Right lobe of liver (tissue), 6 donors: ENCODE results near the gene C5orf46. TPM values are rescaled to one million over a fixed set of nuclear protein-coding genes. Genes with fewer than 3 reads are reported as not detected.
"Not testable (repeated sequence)": the region's sequence is repeated elsewhere in the genome, so short reads cannot be mapped to it uniquely, and the experiment has no call there.

ENCODE experiments used
- ATAC-seq, 4 donors: fragments of 200-7000 bp; cut with Tn5 transposase; one replicate each; pipeline ENCODE4 v1.9.1; 2020; ENCODE audit warnings: mild to moderate bottlenecking in 4 of 4, moderate library complexity in 4 of 4
- DNase-seq, 3 donors: peaks; one replicate each; pipeline ENCODE4 v3.0.0-alpha.2; 2020
- H3K27ac ChIP-seq, 3 donors: fragments of 200-600 bp; one replicate each; pipeline ENCODE4 v1.8.0; 2022
- H3K27me3 ChIP-seq, 2 donors: fragments of 200-600 bp; one replicate each; pipeline ENCODE4 v1.8.0; 2022
- H3K36me3 ChIP-seq, 4 donors: fragments of 200-600 bp; sonication (generic) in 1 of 4; one replicate each; pipeline versions ENCODE4 v1.5.1 to v1.8.0; 2017 to 2022; ENCODE audit warnings: control low read depth in 1 of 4
- H3K4me1 ChIP-seq, 4 donors: fragments of 200-600 bp; sonication (generic) in 1 of 4; one replicate each; pipeline versions ENCODE4 v1.5.1 to v1.8.0; 2017 to 2022; ENCODE audit warnings: control low read depth in 1 of 4
- H3K4me3 ChIP-seq, 3 donors: fragments of 200-600 bp; one replicate each; pipeline ENCODE4 v1.8.0; 2022
- H3K9me3 ChIP-seq, 4 donors: fragments of 200-600 bp; sonication (generic) in 1 of 4; one replicate each; pipeline versions ENCODE4 v1.5.1 to v1.8.0; 2017 to 2022; ENCODE audit warnings: control low read depth in 1 of 4
- CTCF ChIP-seq, 4 donors: fragments of 200-600 bp in 3 of 4; fragments of 450-650 bp in 1 of 4; IDR thresholded peaks; one replicate each; pipeline versions ENCODE4 v1.5.1 to v1.8.0; 2016 to 2022; ENCODE audit warnings: antibody characterized with exemption in 4 of 4, mild to moderate bottlenecking in 2 of 4
- POLR2A ChIP-seq: fragments of 450-650 bp; IDR thresholded peaks from one replicate; pipeline ENCODE4 v1.6.1; 2017; ENCODE audit warnings: antibody characterized with exemption, mild to moderate bottlenecking
- WGBS: methylation state at CpG from one replicate; pipeline ENCODE4 v1.1.6; 2018; ENCODE audit warnings: low coverage, low lambda C conversion rate; ENCODE audit not compliant: insufficient coverage; ENCODE audit errors: missing lambda C conversion rate; 5-methylcytosine and 5-hydroxymethylcytosine counted together
- intact Hi-C, 2 donors: fragments of 100-400 bp; cut with DNase I; formaldehyde crosslinking; loops; one replicate each; pipeline versions ENCODE4 v1.11.2 to v1.14.1; 2022
- total RNA-seq, 6 experiments: library from RNA; depleted of rRNA in 2 of 6; stranded (reverse); fragments of >200 nt in 2 of 6; fragmentation: NEBNext Ultra II Directional in 3 of 6; extraction: Animal tissue kit (Norgen Biotek cat#: 25700) in 3 of 6; gene quantifications; one replicate each; pipeline versions ENCODE4 v1.1.0 to v1.2.4, GENCODE V29; 2016 to 2023
- donor health status: DM: no; HTN: yes; CAD: no.
- donor health status: DM: no; HTN: no; CAD: no.
- donor health status: DM: no; HTN: no; CAD: no.
- donor health status: DM: no; HTN: yes; CAD: no.
- donor health status: DM: no; HTN: yes; CAD: no.

C5orf46 gene
- total RNA-seq, 6 experiments from 2014 or later: 0.84 TPM; not detected in 5

DNA sequence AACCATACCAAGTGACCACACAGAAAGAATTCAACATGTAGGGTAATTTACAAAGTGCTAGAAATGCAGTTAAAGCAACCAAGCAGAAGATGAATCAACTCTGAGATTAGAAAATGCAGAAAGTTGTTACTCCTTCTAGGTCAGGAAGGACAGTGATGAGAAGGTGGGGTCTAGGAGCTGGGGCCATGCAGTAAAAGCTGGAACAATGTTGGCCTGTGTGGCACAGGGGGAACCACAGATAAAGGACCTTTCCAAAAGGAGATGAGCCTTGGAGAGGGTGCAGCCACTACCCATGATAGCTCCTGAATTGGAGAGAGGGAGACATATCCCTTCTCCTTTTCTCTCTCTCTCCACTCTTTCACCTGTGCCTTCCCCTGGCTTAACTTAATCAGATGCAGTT lies 30.2 kb downstream of the C5orf46 start:
- intact Hi-C loops: no loop called here
- ATAC-seq (no peak), DNase-seq (no peak)

DNA sequence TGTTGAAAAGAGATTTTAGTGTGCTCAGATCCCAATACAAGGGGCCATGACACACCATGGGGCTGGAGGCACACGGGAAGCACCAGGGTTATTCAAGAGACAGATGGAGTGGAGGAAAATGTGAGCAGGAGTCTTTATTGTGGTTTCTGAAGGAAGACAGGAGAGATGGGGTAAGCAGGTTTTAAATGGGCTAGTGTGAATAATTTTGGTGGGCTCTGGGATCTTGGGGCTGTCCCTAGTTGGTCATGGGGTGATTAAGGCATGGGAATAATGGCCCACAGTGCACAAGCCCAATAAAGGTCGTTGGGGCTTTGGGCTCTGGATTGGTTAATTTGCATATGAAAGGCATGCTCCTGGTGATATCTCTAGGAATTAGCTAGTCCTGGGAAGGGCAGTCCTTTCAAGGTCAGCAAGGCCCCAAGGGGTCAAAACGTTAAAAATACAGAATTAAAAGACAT lies 31.4 kb downstream of the C5orf46 start:
- Histone ChIP-seq H3K4me3 (no peak overlapping the region), H3K36me3 (no peaks in the 10 kb centered on the region), H3K4me1 (no peaks in the 10 kb centered on the region), H3K9me3 (no peaks in the 10 kb centered on the region), H3K27ac (no peak overlapping the region), H3K27me3 (no peaks in the 10 kb centered on the region)
- no peak for TF ChIP-seq POLR2A
- intact Hi-C loops: no loop called here
- DNase-seq (no peak), ATAC-seq (no peak)
- 39% methylated on average over 3 of the region's 3 CpGs for WGBS

More for the DNA sequence above, 30.2 kb downstream of the C5orf46 start:
- Histone ChIP-seq H3K9me3 (no peaks in the 10 kb centered on the region), H3K4me3 (no peak overlapping the region), H3K27me3 (no peaks in the 10 kb centered on the region), H3K27ac (no peak overlapping the region), H3K4me1 (no peaks in the 10 kb centered on the region), H3K36me3 (no peaks in the 10 kb centered on the region)
- TF ChIP-seq POLR2A: no peak
- TF ChIP-seq CTCF (IDR thresholded peaks at IDR 0.05): no peak

GRCh38 chr5:147874118-147874875 lies 32.0 kb downstream of the C5orf46 start:
- H3K36me3 ChIP-seq, ATAC-seq, H3K9me3 ChIP-seq, DNase-seq, intact Hi-C loops, H3K27me3 ChIP-seq, H3K27ac ChIP-seq, H3K4me3 ChIP-seq, H3K4me1 ChIP-seq: not testable (repeated sequence)
- WGBS: 74% methylated on average over 2 of the region's 8 CpGs

DNA sequence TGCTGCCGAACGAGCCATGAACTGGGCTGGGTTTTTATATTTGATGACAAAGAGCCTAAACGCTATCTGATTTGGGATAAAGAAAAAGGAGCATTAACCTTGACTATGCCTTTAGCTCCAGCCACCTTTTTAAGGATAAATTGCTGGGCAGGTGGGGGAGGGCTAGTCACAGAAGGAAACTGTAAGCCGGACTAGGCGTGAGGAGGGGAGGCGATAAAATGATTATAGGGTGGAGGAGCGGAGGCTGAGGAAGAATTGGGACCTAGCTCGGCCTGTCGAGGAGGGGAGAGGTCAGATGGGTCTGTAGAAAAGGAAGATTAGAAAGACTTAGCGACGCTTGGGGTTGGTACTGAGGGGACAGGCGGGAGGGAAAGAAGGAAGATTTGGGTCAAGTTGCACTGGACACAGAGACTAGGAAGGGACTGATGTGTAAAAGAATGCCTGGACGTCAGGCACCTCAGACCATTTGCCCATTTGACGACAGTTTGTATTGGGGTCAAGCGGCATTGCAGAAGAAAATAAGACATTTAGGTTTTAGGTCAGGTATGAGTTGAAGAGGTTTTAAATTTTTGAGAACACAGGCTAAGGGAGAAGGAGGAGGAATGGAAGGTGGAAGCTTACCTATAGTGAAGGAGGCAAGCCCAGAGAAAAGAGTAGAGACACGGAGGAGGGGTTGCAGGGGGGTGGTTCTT lies 33.4 kb downstream of the C5orf46 start:
- DNase-seq: not testable (repeated sequence)

DNA sequence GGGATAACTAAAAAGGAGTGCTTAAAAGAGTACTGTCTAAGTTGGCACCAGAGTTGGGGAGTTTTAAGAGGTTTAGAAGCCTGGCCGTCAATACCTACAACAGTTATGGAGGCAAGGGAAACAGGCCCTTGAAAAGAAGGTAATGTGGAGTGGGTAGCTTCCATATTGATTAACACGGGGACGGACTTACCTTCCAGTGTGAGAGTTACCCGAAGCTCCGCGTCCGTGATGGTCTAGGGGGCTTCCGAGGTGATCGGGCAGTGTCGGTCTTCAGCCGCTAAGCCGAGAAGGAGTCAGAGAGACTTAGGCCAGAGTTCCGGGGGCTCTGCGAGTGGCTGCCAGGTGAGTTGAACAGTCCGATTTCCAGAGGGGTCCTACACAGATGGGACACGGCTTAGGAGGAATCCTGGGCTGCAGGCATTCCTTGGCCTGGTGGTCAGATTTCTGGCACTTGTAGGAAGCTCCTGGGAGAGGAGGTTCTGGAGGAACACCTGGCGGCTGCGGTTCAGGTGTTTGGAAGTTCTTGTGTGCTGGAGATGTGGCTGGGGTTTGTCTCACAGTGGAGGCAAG lies 34.3 kb downstream of the C5orf46 start:
- H3K27ac ChIP-seq, H3K9me3 ChIP-seq: not testable (repeated sequence)
- WGBS: 81% methylated on average over 14 of the region's 18 CpGs

More for the DNA sequence above, 33.4 kb downstream of the C5orf46 start:
- intact Hi-C loops, H3K9me3 ChIP-seq, H3K36me3 ChIP-seq, H3K27me3 ChIP-seq, H3K27ac ChIP-seq, H3K4me1 ChIP-seq, H3K4me3 ChIP-seq, ATAC-seq: not testable (repeated sequence)
- WGBS: 81% methylated on average over 12 of the region's 16 CpGs

DNA sequence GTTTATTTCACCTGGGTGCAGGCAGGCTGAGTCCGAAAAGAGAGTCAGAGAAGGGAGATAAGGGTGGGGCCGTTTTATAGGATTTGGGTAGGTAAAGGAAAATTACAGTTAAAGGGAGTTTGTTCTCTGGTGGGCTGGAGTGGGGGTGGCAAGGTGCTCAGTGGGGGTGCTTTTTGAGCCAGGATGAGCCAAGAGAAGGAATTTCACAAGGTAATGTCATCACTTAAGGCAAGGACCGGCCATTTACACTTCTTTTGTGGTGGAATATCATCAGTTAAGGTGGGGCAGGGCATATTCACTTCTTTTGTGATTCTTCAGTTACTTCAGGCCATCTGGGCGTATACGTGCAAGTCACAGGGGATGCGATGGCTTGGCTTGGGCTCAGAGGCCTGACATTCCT lies 36.4 kb downstream of the C5orf46 start:
- H3K4me3 ChIP-seq, H3K4me1 ChIP-seq, H3K27me3 ChIP-seq, intact Hi-C loops, ATAC-seq, H3K27ac ChIP-seq, DNase-seq, H3K9me3 ChIP-seq, H3K36me3 ChIP-seq: not testable (repeated sequence)
- 69% methylated on average over 6 of the region's 6 CpGs for WGBS

More for the DNA sequence above, 34.3 kb downstream of the C5orf46 start:
- H3K4me1 ChIP-seq, DNase-seq, H3K36me3 ChIP-seq, intact Hi-C loops, ATAC-seq, H3K27me3 ChIP-seq, H3K4me3 ChIP-seq: not testable (repeated sequence)

DNA sequence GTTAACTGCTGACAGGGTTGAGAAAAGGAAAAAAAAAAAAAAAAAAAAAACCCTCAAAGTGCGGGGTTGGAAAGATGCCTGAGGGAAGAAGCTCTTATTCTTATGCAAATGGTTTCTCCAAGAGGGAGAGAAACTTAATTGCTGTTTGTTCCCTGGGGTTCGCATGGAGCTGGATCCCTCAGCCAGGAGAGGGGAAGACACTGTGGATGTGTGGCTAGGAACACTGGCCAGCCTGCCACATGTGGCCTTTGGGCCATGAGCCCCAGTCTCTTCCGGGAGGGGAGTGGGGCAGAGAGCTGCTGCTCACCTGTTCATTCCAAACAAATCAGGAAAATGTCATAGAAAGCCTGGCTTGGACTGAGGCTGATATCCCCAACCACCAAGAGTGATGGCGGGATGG lies 37.2 kb downstream of the C5orf46 start:
- 52% methylated on average over 4 of the region's 4 CpGs for WGBS
- Histone ChIP-seq H3K36me3 (no peaks in the 10 kb centered on the region), H3K4me3 (no peak overlapping the region), H3K27me3 (no peaks in the 10 kb centered on the region), H3K27ac (no peak overlapping the region), H3K9me3 (no peaks in the 10 kb centered on the region), H3K4me1 (no peaks in the 10 kb centered on the region)
- DNase-seq (no peak), ATAC-seq (no peak)
- TF ChIP-seq CTCF (IDR thresholded peaks at IDR 0.05) (no peak), POLR2A (no peak)
- intact Hi-C loops: no loop called here
